GM19193 (cell line): ENCODE data around the gene CCDC174.

Source experiments
- POLR2A ChIP-seq: IDR thresholded peaks from 4 replicates; pipeline ENCODE4 v1.6.1; 2011; ENCODE audit not compliant: insufficient read depth, insufficient read length; ENCODE audit errors: extremely low read depth

Gene CCDC174

GRCh38 chr3:14703128-14703750 is 51.7 kb downstream of the CCDC174 start:
- TF ChIP-seq POLR2A, result no peak

GRCh38 chr3:14703791-14704190 is 52.2 kb downstream of the CCDC174 start:
- no peak for TF ChIP-seq POLR2A

- TF ChIP-seq POLR2A, result no peak
Measured at GRCh38 chr3:14706096-14706495, 54.5 kb downstream of the CCDC174 start.

GRCh38 chr3:14716591-14716990 is 65.0 kb downstream of the CCDC174 start:
- no peak for TF ChIP-seq POLR2A

GRCh38 chr3:14717307-14717706 is 65.7 kb downstream of the CCDC174 start:
- TF ChIP-seq POLR2A, result no peak

GRCh38 chr3:14718539-14718938 is 67.0 kb downstream of the CCDC174 start:
- no peak for TF ChIP-seq POLR2A

GRCh38 chr3:14719006-14719405 is 67.4 kb downstream of the CCDC174 start:
- TF ChIP-seq POLR2A, result no peak

GRCh38 chr3:14721126-14721864 is 69.7 kb downstream of the CCDC174 start:
- no peak for TF ChIP-seq POLR2A
